ENCODE data around the gene GFRA1. TPM values are rescaled to one million over a fixed set of nuclear protein-coding genes. Genes with fewer than 3 reads are reported as not detected.

The GFRA1 gene
- total and polyA plus RNA-seq, 2 donors (not counting 3 experiments of a cell fraction or from before 2014, with no cell fraction given), result 0.22 to 0.88 TPM

- FAIRE-seq, result no peak
- Histone ChIP-seq H3K27me3 (ENCODE audit: control insufficient read depth in 2 of 2, insufficient read depth in 2 of 2, low read length in 2 of 2) (no peaks in the 10 kb centered on the region), H3K9me3 (replicated peaks; ENCODE audit: control insufficient read depth, insufficient read depth, low read length) (no peaks in the 10 kb centered on the region), H3K4me1 (ENCODE audit: control insufficient read depth, extremely low read depth, insufficient read depth, low read length) (no peaks in the 10 kb centered on the region), H2AFZ (ENCODE audit: low read depth, low read length) (no peak overlapping the region), H3K36me3 (ENCODE audit: control insufficient read depth in 2 of 2, extremely low read depth in 1 of 2, insufficient read depth in 2 of 2, low read length in 2 of 2) (no peaks in the 10 kb centered on the region), H4K20me1 (replicated peaks; ENCODE audit: control insufficient read depth, extremely low read depth, insufficient read depth, low read length) (no peaks in the 10 kb centered on the region), H3K27ac (ENCODE audit: insufficient read depth, low read depth, low read length) (no peak overlapping the region), H3K79me2 (ENCODE audit: control insufficient read depth, insufficient read depth, low read length) (no peaks in the 10 kb centered on the region), H3K4me2 (ENCODE audit: insufficient read depth, low read length) (no peak overlapping the region), H3K9ac (replicated peaks; ENCODE audit: extremely low read depth, insufficient read depth, low read length) (no peak overlapping the region), H3K4me3 (replicated peaks in 1 of 3; ENCODE audit: insufficient read depth in 1 of 3, low read depth in 1 of 3, low read length in 3 of 3) (no peak overlapping the region), H3K9me1 (replicated peaks; ENCODE audit: control insufficient read depth, extremely low read depth, insufficient read depth, low read length) (no peaks in the 10 kb centered on the region)
- BruUV-seq (replicated peaks), result no TSS peak
- dilution Hi-C loops (cut with MboI; ENCODE audit: extremely low pct_ligation_motif_present, low sequenced_read_pairs), result no loop called here
- ChIA-PET CTCF (no interaction called here), POLR2A (no interaction called here)
- no peak for DNase-seq (ENCODE audit: low read depth, low spot score)
- TF ChIP-seq POLR2AphosphoS5 (IDR thresholded peaks at IDR 0.05; ENCODE audit: insufficient read depth, low read depth, low read length) (no peak), MAX (IDR thresholded peaks at IDR 0.05; ENCODE audit: insufficient read depth, insufficient read length) (no peak), MYC (IDR thresholded peaks at IDR 0.05; ENCODE audit: low read depth, low read length) (no peak), JUN (IDR thresholded peaks at IDR 0.05; ENCODE audit: borderline replicate concordance, insufficient read depth, insufficient read length, low read depth) (no peak), EZH2 (IDR thresholded peaks at IDR 0.05; ENCODE audit: borderline replicate concordance, low read depth, low read length, severe bottlenecking) (no peak), POLR2A (IDR thresholded peaks at IDR 0.05; ENCODE audit: low read depth, low read length) (no peak), GATA2 (IDR thresholded peaks at IDR 0.05; ENCODE audit: insufficient read depth, insufficient read length, low read depth, low read length) (no peak), CTCF (IDR thresholded peaks at IDR 0.05; ENCODE audit: extremely low read depth in 1 of 2, insufficient read depth in 1 of 2, low read depth in 1 of 2, low read length in 2 of 2) (no peak), FOS (IDR thresholded peaks at IDR 0.05; ENCODE audit: borderline replicate concordance, insufficient read depth, low read length) (no peak)
- intact Hi-C loops (cut with micrococcal nuclease), result no loop called here
Measured at GRCh38 chr10:116185199-116185867, 87.7 kb downstream of the GFRA1 start.
